CD14-positive monocyte (primary cell): Measurements from ENCODE around the gene CUL4A. TPM values are rescaled to one million over a fixed set of nuclear protein-coding genes. Genes with fewer than 3 reads are reported as not detected.

Experiments used
- DNase-seq, 3 donors: peaks; one replicate each; pipeline ENCODE4 v3.0.0-alpha.2; 2011 to 2022
- H2AFZ ChIP-seq: 2 replicates; pipeline ENCODE4 v1.6.0; 2012; ENCODE audit warnings: mild to moderate bottlenecking, low read depth, low read length, inconsistent platforms; ENCODE audit not compliant: insufficient read depth, poor library complexity, severe bottlenecking
- H3K27ac ChIP-seq, 2 donors: 1 replicate in 1 of 2; 2 replicates in 1 of 2; pipeline ENCODE4 v1.5.1; 2012 to 2013; ENCODE audit warnings: low read length in 2 of 2, control low read depth in 1 of 2, inconsistent platforms in 1 of 2, low read depth in 1 of 2, mild to moderate bottlenecking in 1 of 2
- H3K27me3 ChIP-seq, 2 donors: one replicate each; pipeline versions ENCODE4 v1.6.0 to v1.6.1; 2011 to 2013; ENCODE audit warnings: low read length in 2 of 2; ENCODE audit not compliant: control insufficient read depth in 2 of 2, insufficient read depth in 2 of 2
- H3K36me3 ChIP-seq, 2 donors: replicated peaks in 1 of 2; 1 replicate in 1 of 2; 2 replicates in 1 of 2; pipeline versions ENCODE4 v1.5.1 to v1.6.1; 2012 to 2013; ENCODE audit warnings: low read length in 2 of 2, control low read depth in 1 of 2, inconsistent platforms in 1 of 2, mild to moderate bottlenecking in 1 of 2; ENCODE audit not compliant: insufficient read depth in 2 of 2, control insufficient read depth in 1 of 2
- H3K4me1 ChIP-seq, 2 donors: 1 replicate in 1 of 2; 2 replicates in 1 of 2; pipeline versions ENCODE4 v1.5.1 to v1.6.1; 2012 to 2013; ENCODE audit warnings: low read length in 2 of 2, control low read depth in 1 of 2, inconsistent platforms in 1 of 2, mild to moderate bottlenecking in 1 of 2, moderate library complexity in 1 of 2; ENCODE audit not compliant: insufficient read depth in 2 of 2, control insufficient read depth in 1 of 2
- H3K4me2 ChIP-seq: replicated peaks from 2 replicates; pipeline ENCODE3; 2012; ENCODE audit warnings: low read length, moderate library complexity, mild to moderate bottlenecking; ENCODE audit not compliant: poor library complexity, severe bottlenecking; ENCODE audit errors: extremely low read depth
- H3K4me3 ChIP-seq, 3 experiments: fragments of 200-600 bp in 1 of 3; sonication (generic) in 1 of 3; replicated peaks in 1 of 3; 1 replicate in 2 of 3; 2 replicates in 1 of 3; pipeline ENCODE4 v1.5.1; 2011 to 2013; ENCODE audit warnings: low read length in 3 of 3, mild to moderate bottlenecking in 3 of 3, control low read depth in 2 of 3, low read depth in 2 of 3, inconsistent platforms in 1 of 3, moderate library complexity in 1 of 3
- H3K79me2 ChIP-seq: 2 replicates; pipeline ENCODE4 v1.6.0; 2012; ENCODE audit warnings: mild to moderate bottlenecking, control low read depth, inconsistent platforms, low read length, moderate library complexity; ENCODE audit not compliant: insufficient read depth
- H3K9ac ChIP-seq: 2 replicates; pipeline ENCODE4 v1.6.0; 2017; ENCODE audit warnings: low read length, mild to moderate bottlenecking; ENCODE audit not compliant: insufficient read depth, poor library complexity, severe bottlenecking
- H3K9me3 ChIP-seq, 2 donors: replicated peaks in 1 of 2; 1 replicate in 1 of 2; 2 replicates in 1 of 2; pipeline versions ENCODE4 v1.5.1 to v1.6.1; 2012 to 2013; ENCODE audit warnings: low read length in 2 of 2, control low read depth in 1 of 2; ENCODE audit not compliant: control insufficient read depth in 1 of 2, insufficient read depth in 1 of 2
- H4K20me1 ChIP-seq: 2 replicates; pipeline ENCODE4 v1.6.0; 2012; ENCODE audit warnings: mild to moderate bottlenecking, low read length, control low read depth, moderate library complexity; ENCODE audit not compliant: insufficient read depth
- H3K27ac Mint-ChIP-seq, 7 donors: one replicate each; pipeline ENCODE4 v1.8.0; 2020; ENCODE audit warnings: mild to moderate bottlenecking in 7 of 7, mixed read lengths in 7 of 7, moderate library complexity in 6 of 7, inconsistent platforms in 2 of 7
- H3K27me3 Mint-ChIP-seq, 3 donors: one replicate each; pipeline ENCODE4 v1.8.0; 2021 to 2022; ENCODE audit warnings: low read depth in 3 of 3, mild to moderate bottlenecking in 3 of 3, mixed read lengths in 3 of 3, moderate library complexity in 3 of 3, inconsistent platforms in 1 of 3
- H3K36me3 Mint-ChIP-seq, 2 donors: one replicate each; pipeline ENCODE4 v1.8.0; 2020; ENCODE audit warnings: mixed read lengths in 2 of 2, inconsistent platforms in 1 of 2, mild to moderate bottlenecking in 1 of 2
- H3K4me1 Mint-ChIP-seq: one replicate; pipeline ENCODE4 v1.8.0; 2020; ENCODE audit warnings: mild to moderate bottlenecking, mixed read lengths
- H3K4me3 Mint-ChIP-seq, 2 donors: one replicate each; pipeline ENCODE4 v1.8.0; 2020; ENCODE audit warnings: mild to moderate bottlenecking in 2 of 2, mixed read lengths in 2 of 2, moderate library complexity in 1 of 2
- H3K9me3 Mint-ChIP-seq, 7 donors: one replicate each; pipeline ENCODE4 v1.8.0; 2020 to 2022; ENCODE audit warnings: mixed read lengths in 7 of 7, mild to moderate bottlenecking in 6 of 7, moderate library complexity in 6 of 7, inconsistent platforms in 2 of 7
- CTCF ChIP-seq: fragments of 200-600 bp; IDR thresholded peaks from one replicate; pipeline ENCODE4 v1.8.0; 2022; ENCODE audit warnings: antibody characterized with exemption, mild to moderate bottlenecking
- WGBS: methylation state at CpG from one replicate; pipeline ENCODE4 v1.1.5; 2013; ENCODE audit warnings: missing lambda C conversion rate; ENCODE audit not compliant: insufficient coverage; 5-methylcytosine and 5-hydroxymethylcytosine counted together
- intact Hi-C, 2 donors: fragments of 100-400 bp; cut with micrococcal nuclease; formaldehyde crosslinking; loops; one replicate each; pipeline versions ENCODE4 v1.15.0 to v1.15.1; 2023
- polyA plus RNA-seq, 3 donors: library from polyadenylated mRNA; depleted of rRNA in 1 of 3; unstranded in 2 of 3; stranded (reverse) in 1 of 3; fragments of 300-500 nt in 2 of 3; fragments of >200 nt in 1 of 3; fragmentation: Illumina TruSeq in 2 of 3; gene quantifications; 1 replicate in 2 of 3; 2 replicates in 1 of 3; pipeline ENCODE4 v1.2.3, GENCODE V29; 2012 to 2021

The CUL4A gene
- polyA plus RNA-seq, 3 donors = 32.0 to 53.9 (median 33.7) TPM

GRCh38 chr13:113272701-113273181 is 63.3 kb downstream of the CUL4A start:
- Histone ChIP-seq H3K27ac (peak overlapping the region; percentile 60 to 69), H2AFZ (peak overlapping the region; percentile 37), H3K4me1 (peaks cover 34 to 40% of the 10 kb centered on the region in 2 donors), H3K36me3 (no peaks in the 10 kb centered on the region), H4K20me1 (no peaks in the 10 kb centered on the region), H3K4me3 (peak overlapping the region in 1 of 3 experiments; percentile 28), H3K9ac (no peak overlapping the region), H3K4me2 (peak overlapping the region; percentile 39), H3K9me3 (no peaks in the 10 kb centered on the region), H3K27me3 (no peaks in the 10 kb centered on the region), H3K79me2 (no peaks in the 10 kb centered on the region)
- H3K27ac Mint-ChIP-seq = peak overlapping the region; percentile 15 to 79 (median 70)
- peak overlapping the region in 1 of 2 donors; percentile 86 for H3K4me3 Mint-ChIP-seq
- TF ChIP-seq CTCF = no peak
- H3K36me3 Mint-ChIP-seq = peaks cover 8 to 14% of the 10 kb centered on the region in 2 donors
- intact Hi-C loops = no loop called here
- H3K4me1 Mint-ChIP-seq = peaks cover 31% of the 10 kb centered on the region
- 10% methylated on average over 6 of the region's 10 CpGs for WGBS
- peaks cover 4 to 7% (median 4%) of the 10 kb centered on the region in 3 donors for H3K27me3 Mint-ChIP-seq
- H3K9me3 Mint-ChIP-seq = peaks cover 0 to 3% (median 0%) of the 10 kb centered on the region in 7 donors
- DNase-seq = peak; percentile 46 to 77 (median 67)

- H3K27me3 ChIP-seq = no peaks in the 10 kb centered on the region
Measured at GRCh38 chr13:113273321-113273720, 63.9 kb downstream of the CUL4A start.

More at GRCh38 chr13:113273321-113273720, 63.9 kb downstream of the CUL4A start:
- H3K79me2 ChIP-seq = no peaks in the 10 kb centered on the region
- peak overlapping the region; percentile 31 for H2AFZ ChIP-seq
- peaks cover 31% of the 10 kb centered on the region for H3K4me1 Mint-ChIP-seq
- H3K27ac ChIP-seq = peak overlapping the region; percentile 60 to 69
- H3K9ac ChIP-seq = no peak overlapping the region
- no peaks in the 10 kb centered on the region for H4K20me1 ChIP-seq
- intact Hi-C loops = no loop called here
- H3K36me3 ChIP-seq = no peaks in the 10 kb centered on the region
- H3K36me3 Mint-ChIP-seq = peaks cover 8 to 13% of the 10 kb centered on the region in 2 donors
- no peak for DNase-seq
- peaks cover 34 to 40% of the 10 kb centered on the region in 2 donors for H3K4me1 ChIP-seq
- peak overlapping the region in 1 of 2 donors; percentile 83 for H3K4me3 Mint-ChIP-seq
- 78% methylated on average over 6 of the region's 6 CpGs for WGBS
- no peaks in the 10 kb centered on the region for H3K9me3 ChIP-seq
- H3K27ac Mint-ChIP-seq = peak overlapping the region in 5 of 7 donors; percentile 14 to 79 (median 68)
- peak overlapping the region in 1 of 3 experiments; percentile 28 for H3K4me3 ChIP-seq
- TF ChIP-seq CTCF = no peak
- peaks cover 0 to 3% (median 0%) of the 10 kb centered on the region in 7 donors for H3K9me3 Mint-ChIP-seq
- peaks cover 4 to 8% (median 4%) of the 10 kb centered on the region in 3 donors for H3K27me3 Mint-ChIP-seq
- peak overlapping the region; percentile 39 for H3K4me2 ChIP-seq
